Measurements from ENCODE around the gene DISC1.

DNA sequence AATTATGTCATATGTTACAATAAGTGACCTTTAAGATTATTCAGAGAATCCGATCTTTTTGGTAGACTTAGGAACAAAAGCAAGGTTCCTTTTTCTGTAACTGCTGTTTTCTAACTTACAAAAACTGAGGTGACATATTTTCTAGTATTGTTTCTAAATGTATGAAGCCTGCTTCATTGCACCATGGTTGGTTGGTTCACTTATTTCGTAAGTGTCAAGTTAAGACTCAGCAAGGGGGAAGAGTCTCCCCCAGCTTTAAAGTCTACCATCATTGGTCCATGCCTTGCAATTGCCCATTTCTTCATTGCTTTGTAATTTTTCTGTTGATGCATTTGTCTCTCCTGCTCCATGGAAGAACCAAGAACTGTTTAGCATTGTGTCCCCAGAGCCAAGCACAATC is 136.9 kb downstream of the DISC1 start:
- no peak for TF ChIP-seq PHF8 (CRISPR knock-in tag; IDR thresholded peaks at IDR 0.05)
- TF ChIP-seq, protein P1, sequence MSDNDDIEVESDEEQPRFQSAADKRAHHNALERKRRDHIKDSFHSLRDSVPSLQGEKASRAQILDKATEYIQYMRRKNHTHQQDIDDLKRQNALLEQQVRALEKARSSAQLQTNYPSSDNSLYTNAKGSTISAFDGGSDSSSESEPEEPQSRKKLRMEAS (IDR thresholded peaks at IDR 0.05) = no peak
- TF ChIP-seq, protein P2, sequence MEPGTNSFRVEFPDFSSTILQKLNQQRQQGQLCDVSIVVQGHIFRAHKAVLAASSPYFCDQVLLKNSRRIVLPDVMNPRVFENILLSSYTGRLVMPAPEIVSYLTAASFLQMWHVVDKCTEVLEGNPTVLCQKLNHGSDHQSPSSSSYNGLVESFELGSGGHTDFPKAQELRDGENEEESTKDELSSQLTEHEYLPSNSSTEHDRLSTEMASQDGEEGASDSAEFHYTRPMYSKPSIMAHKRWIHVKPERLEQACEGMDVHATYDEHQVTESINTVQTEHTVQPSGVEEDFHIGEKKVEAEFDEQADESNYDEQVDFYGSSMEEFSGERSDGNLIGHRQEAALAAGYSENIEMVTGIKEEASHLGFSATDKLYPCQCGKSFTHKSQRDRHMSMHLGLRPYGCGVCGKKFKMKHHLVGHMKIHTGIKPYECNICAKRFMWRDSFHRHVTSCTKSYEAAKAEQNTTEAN (CRISPR knock-in tag; conservative IDR thresholded peaks at IDR 0.05) = no peak
- no peak for TF ChIP-seq ZNF451 (CRISPR knock-in tag; IDR thresholded peaks at IDR 0.05)
- TF ChIP-seq, protein P3, sequence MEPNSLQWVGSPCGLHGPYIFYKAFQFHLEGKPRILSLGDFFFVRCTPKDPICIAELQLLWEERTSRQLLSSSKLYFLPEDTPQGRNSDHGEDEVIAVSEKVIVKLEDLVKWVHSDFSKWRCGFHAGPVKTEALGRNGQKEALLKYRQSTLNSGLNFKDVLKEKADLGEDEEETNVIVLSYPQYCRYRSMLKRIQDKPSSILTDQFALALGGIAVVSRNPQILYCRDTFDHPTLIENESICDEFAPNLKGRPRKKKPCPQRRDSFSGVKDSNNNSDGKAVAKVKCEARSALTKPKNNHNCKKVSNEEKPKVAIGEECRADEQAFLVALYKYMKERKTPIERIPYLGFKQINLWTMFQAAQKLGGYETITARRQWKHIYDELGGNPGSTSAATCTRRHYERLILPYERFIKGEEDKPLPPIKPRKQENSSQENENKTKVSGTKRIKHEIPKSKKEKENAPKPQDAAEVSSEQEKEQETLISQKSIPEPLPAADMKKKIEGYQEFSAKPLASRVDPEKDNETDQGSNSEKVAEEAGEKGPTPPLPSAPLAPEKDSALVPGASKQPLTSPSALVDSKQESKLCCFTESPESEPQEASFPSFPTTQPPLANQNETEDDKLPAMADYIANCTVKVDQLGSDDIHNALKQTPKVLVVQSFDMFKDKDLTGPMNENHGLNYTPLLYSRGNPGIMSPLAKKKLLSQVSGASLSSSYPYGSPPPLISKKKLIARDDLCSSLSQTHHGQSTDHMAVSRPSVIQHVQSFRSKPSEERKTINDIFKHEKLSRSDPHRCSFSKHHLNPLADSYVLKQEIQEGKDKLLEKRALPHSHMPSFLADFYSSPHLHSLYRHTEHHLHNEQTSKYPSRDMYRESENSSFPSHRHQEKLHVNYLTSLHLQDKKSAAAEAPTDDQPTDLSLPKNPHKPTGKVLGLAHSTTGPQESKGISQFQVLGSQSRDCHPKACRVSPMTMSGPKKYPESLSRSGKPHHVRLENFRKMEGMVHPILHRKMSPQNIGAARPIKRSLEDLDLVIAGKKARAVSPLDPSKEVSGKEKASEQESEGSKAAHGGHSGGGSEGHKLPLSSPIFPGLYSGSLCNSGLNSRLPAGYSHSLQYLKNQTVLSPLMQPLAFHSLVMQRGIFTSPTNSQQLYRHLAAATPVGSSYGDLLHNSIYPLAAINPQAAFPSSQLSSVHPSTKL (CRISPR knock-in tag; IDR thresholded peaks at IDR 0.05) = no peak
- TF ChIP-seq, protein P4, sequence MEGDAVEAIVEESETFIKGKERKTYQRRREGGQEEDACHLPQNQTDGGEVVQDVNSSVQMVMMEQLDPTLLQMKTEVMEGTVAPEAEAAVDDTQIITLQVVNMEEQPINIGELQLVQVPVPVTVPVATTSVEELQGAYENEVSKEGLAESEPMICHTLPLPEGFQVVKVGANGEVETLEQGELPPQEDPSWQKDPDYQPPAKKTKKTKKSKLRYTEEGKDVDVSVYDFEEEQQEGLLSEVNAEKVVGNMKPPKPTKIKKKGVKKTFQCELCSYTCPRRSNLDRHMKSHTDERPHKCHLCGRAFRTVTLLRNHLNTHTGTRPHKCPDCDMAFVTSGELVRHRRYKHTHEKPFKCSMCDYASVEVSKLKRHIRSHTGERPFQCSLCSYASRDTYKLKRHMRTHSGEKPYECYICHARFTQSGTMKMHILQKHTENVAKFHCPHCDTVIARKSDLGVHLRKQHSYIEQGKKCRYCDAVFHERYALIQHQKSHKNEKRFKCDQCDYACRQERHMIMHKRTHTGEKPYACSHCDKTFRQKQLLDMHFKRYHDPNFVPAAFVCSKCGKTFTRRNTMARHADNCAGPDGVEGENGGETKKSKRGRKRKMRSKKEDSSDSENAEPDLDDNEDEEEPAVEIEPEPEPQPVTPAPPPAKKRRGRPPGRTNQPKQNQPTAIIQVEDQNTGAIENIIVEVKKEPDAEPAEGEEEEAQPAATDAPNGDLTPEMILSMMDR (CRISPR knock-in tag; IDR thresholded peaks at IDR 0.05) = no peak
